Keratinocyte (primary cell): Measurements from ENCODE around the gene KRT8. TPM values are rescaled to one million over a fixed set of nuclear protein-coding genes. Genes with fewer than 3 reads are reported as not detected.
A peak's percentile ranks its signal among the peaks of the same experiment; 100 is the strongest.
"Not testable (repeated sequence)": the region's sequence is repeated elsewhere in the genome, so short reads cannot be mapped to it uniquely, and the experiment has no call there.

ENCODE experiments used
- DNase-seq: peaks from one replicate; pipeline ENCODE4 v3.0.0-alpha.2; 2011; ENCODE audit warnings: low read depth, missing footprints, low spot score
- FAIRE-seq: peaks from 2 replicates; lab custom pipeline; 2011; peaks lifted over from hg19 to GRCh38; lab: Jason Lieb, UNC
- H2AFZ ChIP-seq: 2 replicates; pipeline ENCODE4 v1.6.0; 2012; ENCODE audit warnings: low read length, control low read depth, inconsistent platforms; ENCODE audit not compliant: control insufficient read depth
- H3K27ac ChIP-seq: 2 replicates; pipeline ENCODE4 v1.5.1; 2011; ENCODE audit warnings: low read length; ENCODE audit not compliant: control insufficient read depth, insufficient read depth
- H3K27me3 ChIP-seq: 3 replicates; pipeline ENCODE4 v1.6.0; 2011; ENCODE audit warnings: low read length; ENCODE audit not compliant: control insufficient read depth, insufficient read depth; ENCODE audit errors: extremely low read depth
- H3K36me3 ChIP-seq, 2 experiments: 2 replicates in 1 of 2; 3 replicates in 1 of 2; pipeline ENCODE4 v1.5.1; 2011; ENCODE audit warnings: low read length in 2 of 2, mild to moderate bottlenecking in 1 of 2; ENCODE audit not compliant: control insufficient read depth in 2 of 2, insufficient read depth in 2 of 2; ENCODE audit errors: extremely low read depth in 1 of 2
- H3K4me1 ChIP-seq: 3 replicates; pipeline ENCODE4 v1.5.1; 2011; ENCODE audit warnings: low read length; ENCODE audit not compliant: control insufficient read depth, insufficient read depth; ENCODE audit errors: extremely low read depth
- H3K4me2 ChIP-seq: 3 replicates; pipeline ENCODE4 v1.6.0; 2011; ENCODE audit warnings: low read depth, low read length; ENCODE audit not compliant: control insufficient read depth, insufficient read depth; ENCODE audit errors: extremely low read depth
- H3K4me3 ChIP-seq, 3 experiments: fragments of 200-600 bp in 1 of 3; sonication (generic) in 1 of 3; 2 replicates in 2 of 3; 3 replicates in 1 of 3; pipeline ENCODE4 v1.5.1; 2011 to 2016; ENCODE audit warnings: low read length in 3 of 3, mild to moderate bottlenecking in 3 of 3, control low read depth in 2 of 3, inconsistent platforms in 1 of 3, low read depth in 1 of 3, mixed read lengths in 1 of 3, mixed run types in 1 of 3, moderate library complexity in 1 of 3; ENCODE audit not compliant: control insufficient read depth in 2 of 3, insufficient read depth in 2 of 3; ENCODE audit errors: extremely low read depth in 1 of 3
- H3K79me2 ChIP-seq: 2 replicates; pipeline ENCODE4 v1.6.0; 2012; ENCODE audit warnings: low read length; ENCODE audit not compliant: control insufficient read depth, insufficient read depth
- H3K9ac ChIP-seq: 3 replicates; pipeline ENCODE4 v1.6.0; 2011; ENCODE audit warnings: low read length; ENCODE audit not compliant: control insufficient read depth, insufficient read depth; ENCODE audit errors: extremely low read depth
- H3K9me1 ChIP-seq: 3 replicates; pipeline ENCODE4 v1.6.0; 2011; ENCODE audit warnings: low read length; ENCODE audit not compliant: control insufficient read depth, insufficient read depth; ENCODE audit errors: extremely low read depth
- H3K9me3 ChIP-seq: 2 replicates; pipeline ENCODE4 v1.5.1; 2012; ENCODE audit warnings: low read depth, low read length; ENCODE audit not compliant: control insufficient read depth
- H4K20me1 ChIP-seq: 3 replicates; pipeline ENCODE4 v1.6.0; 2011; ENCODE audit warnings: low read length; ENCODE audit not compliant: control insufficient read depth, insufficient read depth; ENCODE audit errors: extremely low read depth
- CTCF ChIP-seq, 3 experiments: IDR thresholded peaks in 1 of 3; conservative IDR thresholded peaks in 1 of 3; optimal IDR thresholded peaks in 1 of 3; 2 replicates in 2 of 3; 3 replicates in 1 of 3; pipeline versions ENCODE3 to v1.5.1; 2011; ENCODE audit warnings: low read length in 3 of 3, mild to moderate bottlenecking in 3 of 3, moderate library complexity in 2 of 3, control low read depth in 1 of 3, inconsistent platforms in 1 of 3; ENCODE audit not compliant: insufficient read depth in 2 of 3; ENCODE audit errors: extremely low read depth in 1 of 3
- EZH2 ChIP-seq: IDR thresholded peaks from one replicate; pipeline ENCODE4 v1.6.1; 2012; ENCODE audit warnings: inconsistent platforms, mild to moderate bottlenecking, low read length, moderate library complexity
- dilution Hi-C: fragments of 300-500 bp; cut with MboI; formaldehyde crosslinking; loops from one replicate; pipeline ENCODE4 v1.7.0; 2020; ENCODE audit warnings: low sequenced_read_pairs; ENCODE audit not compliant: extremely low pct_ligation_motif_present
- polyA minus RNA-seq, 3 experiments: library from RNA; depleted of rRNA, polyadenylated mRNA; stranded (reverse); fragments of >200 nt; gene quantifications; 1 replicate in 1 of 3; 2 replicates in 1 of 3; 3 replicates in 1 of 3; pipeline ENCODE4 v1.2.3, GENCODE V29; 2011
- polyA plus RNA-seq, 5 experiments: library from polyadenylated mRNA; depleted of rRNA in 3 of 5; stranded (reverse) in 3 of 5; stranded (forward) in 1 of 5; unstranded in 1 of 5; fragments of >200 nt; gene quantifications; 1 replicate in 1 of 5; 2 replicates in 3 of 5; 3 replicates in 1 of 5; pipeline versions ENCODE4 v1.2.1 to v1.2.3, GENCODE V29; 2011 to 2012; ENCODE audit warnings: missing spikeins in 2 of 5, low read depth in 1 of 5, low replicate concordance in 1 of 5

Gene KRT8
- polyA plus RNA-seq (151 to 286 TPM (median 160 TPM) in 3 replicates), polyA minus RNA-seq (144 to 245 TPM (median 179 TPM) in 3 replicates)
- polyA plus RNA-seq (2011; ENCODE audit: low read depth) = 51.4 TPM
- polyA plus RNA-seq (2011; cell fraction: cytosol; rRNA removed) = 114 and 155 TPM in 2 replicates
- 76.6 and 90.5 TPM in 2 replicates for polyA plus RNA-seq (2011; cell fraction: nucleus; rRNA removed)
- polyA plus RNA-seq (2012; ENCODE audit: low replicate concordance) = 22.4 and 298 TPM in 2 replicates
- polyA minus RNA-seq (2011; cell fraction: cytosol; rRNA and poly(A)+ RNA removed) = 273 TPM
- 68.3 and 75.2 TPM in 2 replicates for polyA minus RNA-seq (2011; cell fraction: nucleus; rRNA and poly(A)+ RNA removed)

- H4K20me1 ChIP-seq, H3K9me3 ChIP-seq, H3K9me1 ChIP-seq, dilution Hi-C loops, H3K27me3 ChIP-seq, DNase-seq, H2AFZ ChIP-seq, FAIRE-seq, H3K79me2 ChIP-seq: not testable (repeated sequence)
- peak within 1 kb of the TSS; percentile 56 to 74 (median 64) for H3K4me3 ChIP-seq
- peaks cover 9 to 19% of the 10 kb centered on the region in 2 experiments for H3K36me3 ChIP-seq
- H3K4me1 ChIP-seq = peaks cover 42% of the 10 kb centered on the region
- peak within 1 kb of the TSS; percentile 66 for H3K9ac ChIP-seq
- peak within 1 kb of the TSS; percentile 24 for H3K27ac ChIP-seq
- peak within 1 kb of the TSS; percentile 63 for H3K4me2 ChIP-seq
- TF ChIP-seq CTCF (optimal IDR thresholded peaks at IDR 0.05 in 1 of 3, IDR thresholded peaks at IDR 0.05 in 1 of 3, conservative IDR thresholded peaks at IDR 0.05 in 1 of 3; ENCODE audit: extremely low read depth in 1 of 3, insufficient read depth in 2 of 3, low read length in 3 of 3) = peak; percentile 54 to 73 (median 68)
Measured at GRCh38 chr12:52904509-52905300, at the start of gene KRT8. Gene KRT8 (minus strand): TSS chr12:52905076. CDS start chr12:52904981, 95 bp downstream.

GRCh38 chr12:52953181-52953841 is 48.4 kb upstream of the KRT8 start:
- Histone ChIP-seq H3K9me3 (no peaks in the 10 kb centered on the region), H3K4me1 (peaks cover 17% of the 10 kb centered on the region), H3K79me2 (peaks cover 16% of the 10 kb centered on the region), H3K4me3 (no peak overlapping the region), H3K9ac (no peak overlapping the region), H3K27ac (no peak overlapping the region), H3K36me3 (peaks cover 17 to 20% of the 10 kb centered on the region in 2 experiments), H3K27me3 (no peaks in the 10 kb centered on the region), H4K20me1 (peaks cover 17% of the 10 kb centered on the region), H3K9me1 (no peaks in the 10 kb centered on the region), H3K4me2 (no peak overlapping the region), H2AFZ (no peak overlapping the region)
- no peak for FAIRE-seq
- dilution Hi-C loops = no loop called here
- no peak for TF ChIP-seq CTCF (optimal IDR thresholded peaks at IDR 0.05 in 1 of 3, IDR thresholded peaks at IDR 0.05 in 1 of 3, conservative IDR thresholded peaks at IDR 0.05 in 1 of 3; ENCODE audit: extremely low read depth in 1 of 3, insufficient read depth in 2 of 3, low read length in 3 of 3)
- TF ChIP-seq EZH2 = no peak
- no peak for DNase-seq
